ENCODE measurements around the gene CDH23. TPM values are rescaled to one million over a fixed set of nuclear protein-coding genes. Genes with fewer than 3 reads are reported as not detected.

CDH23 gene
- total and polyA plus RNA-seq, 4 experiments from 2014 or later: 1.8 to 5.4 (median 3.6) TPM

DNA sequence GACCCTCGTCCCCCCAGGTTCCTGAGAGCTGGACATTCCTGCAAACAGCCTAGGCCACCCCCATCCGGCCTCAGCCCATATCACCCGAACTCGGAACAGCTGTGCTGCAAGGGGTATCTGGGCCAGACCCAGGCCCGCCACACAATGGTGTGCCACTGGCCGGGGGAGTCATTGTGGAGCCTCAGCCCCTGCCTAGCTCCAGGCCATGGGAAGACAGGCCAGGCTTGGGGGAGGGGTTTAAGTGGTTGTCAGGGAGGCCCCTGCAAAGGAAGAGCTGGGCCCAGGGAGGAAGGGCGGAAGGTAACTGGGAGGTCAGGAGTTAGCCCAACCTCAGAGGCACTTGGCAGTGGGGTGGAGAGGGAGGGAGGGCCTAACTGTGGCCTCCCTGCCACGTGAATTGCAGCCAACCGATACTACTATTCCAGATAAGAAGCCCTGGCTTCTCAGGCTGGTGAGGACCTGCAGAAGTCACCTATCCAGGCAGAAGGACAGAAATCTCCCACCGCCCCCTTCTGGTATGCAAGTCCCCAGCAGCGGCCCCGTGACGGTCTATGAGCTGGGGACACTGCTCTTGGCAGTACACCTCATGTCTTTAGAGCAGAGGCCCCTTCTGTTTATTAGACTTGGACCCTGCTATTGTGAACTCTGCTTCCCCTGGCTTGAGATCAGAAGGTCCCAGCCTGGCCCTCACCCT is 349.8 kb downstream of the CDH23 start:
- CTCF ChIA-PET (ENCODE audit: partially characterized antibody): interaction anchor here (1.0 to 10.0 kb wide), 11 partner anchors 10 to 431 kb away, joined by 3 to 64 read pairs (median 6); partner anchors contain the start of gene VSIR
- POLR2A ChIA-PET (ENCODE audit: partially characterized antibody): interaction anchor here (1.5 to 26.4 kb wide), 5 partner anchors 11 to 104 kb away, joined by 5 to 1191 read pairs (median 164); partner anchors contain the start of genes C10orf105, PSAP and VSIR
- peak overlapping the region; percentile 92 to 99 (median 98) for H3K27ac Mint-ChIP-seq
- H3K27ac ChIP-seq (ENCODE audit: low read depth, low read length): peak overlapping the region; percentile 58
- peak overlapping the region in 7 of 8 donors; percentile 61 to 89 (median 68) for H3K4me3 Mint-ChIP-seq
- peaks cover 74 to 98% (median 93%) of the 10 kb centered on the region in 4 donors for H3K4me1 Mint-ChIP-seq
- no peaks in the 10 kb centered on the region for H3K9me3 Mint-ChIP-seq
- no peaks in the 10 kb centered on the region for H3K9me3 ChIP-seq (ENCODE audit: control insufficient read depth in 1 of 2, low read length in 2 of 2)
- intact Hi-C loops (cut with micrococcal nuclease): loop anchor here (10.0 kb wide), 1 partner anchor 338 kb away; the partner anchor contains the start of gene SPOCK2
- no peaks in the 10 kb centered on the region for H3K27me3 Mint-ChIP-seq
- H3K4me3 ChIP-seq (ENCODE audit: low read length in 2 of 2): no peak overlapping the region
- no peak for DNase-seq
- H3K36me3 Mint-ChIP-seq: peaks cover 16 to 27% of the 10 kb centered on the region in 2 donors
- peaks cover 11% of the 10 kb centered on the region for H3K36me3 ChIP-seq (ENCODE audit: insufficient read depth, low read length)
- no peaks in the 10 kb centered on the region for H3K27me3 ChIP-seq (ENCODE audit: insufficient read depth, low read length)
- peaks cover 100% of the 10 kb centered on the region for H3K4me1 ChIP-seq (ENCODE audit: insufficient read depth, low read length)

DNA sequence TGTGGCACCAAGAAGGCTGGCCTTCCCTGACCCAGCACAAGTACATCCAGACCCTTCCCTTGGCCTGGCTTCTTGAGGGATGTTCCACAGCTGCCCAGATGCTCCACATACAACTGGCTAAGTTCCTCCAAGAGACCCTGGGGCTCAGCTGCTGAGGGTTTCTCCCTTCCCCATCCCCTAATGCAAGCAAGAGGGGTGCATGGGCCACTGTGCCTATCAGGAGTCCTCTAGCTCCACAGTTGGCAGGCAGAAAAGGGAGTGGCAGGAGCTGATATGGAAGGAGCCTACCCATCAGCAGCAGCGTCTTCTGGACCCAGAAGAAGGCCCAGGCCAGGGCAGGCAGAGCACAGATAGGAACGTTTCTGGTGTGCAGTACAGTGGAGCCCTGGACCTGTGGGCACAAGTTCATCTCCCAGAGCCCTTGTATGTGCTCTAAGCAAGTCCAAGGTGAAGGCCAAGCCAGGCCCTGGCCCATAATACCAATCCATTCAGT is 350.4 kb downstream of the CDH23 start:
- intact Hi-C loops (cut with micrococcal nuclease): loop anchor here (10.0 kb wide), 1 partner anchor 338 kb away; the partner anchor contains the start of gene SPOCK2
- no peaks in the 10 kb centered on the region for H3K9me3 Mint-ChIP-seq
- Histone ChIP-seq H3K27ac (ENCODE audit: low read depth, low read length) (peak overlapping the region; percentile 58), H3K9me3 (ENCODE audit: control insufficient read depth in 1 of 2, low read length in 2 of 2) (no peaks in the 10 kb centered on the region), H3K27me3 (ENCODE audit: insufficient read depth, low read length) (no peaks in the 10 kb centered on the region), H3K4me1 (ENCODE audit: insufficient read depth, low read length) (peaks cover 100% of the 10 kb centered on the region), H3K36me3 (ENCODE audit: insufficient read depth, low read length) (peaks cover 11% of the 10 kb centered on the region), H3K4me3 (ENCODE audit: low read length in 2 of 2) (no peak overlapping the region)
- peaks cover 19 to 32% of the 10 kb centered on the region in 2 donors for H3K36me3 Mint-ChIP-seq
- ChIA-PET CTCF (ENCODE audit: partially characterized antibody) (interaction anchor here (0.6 to 10.0 kb wide), 13 partner anchors 10 to 432 kb away, joined by 3 to 64 read pairs (median 4); partner anchors contain the start of gene VSIR), POLR2A (ENCODE audit: partially characterized antibody) (interaction anchor here (2.5 to 26.4 kb wide), 5 partner anchors 7 to 51 kb away, joined by 24 to 1191 read pairs (median 164); partner anchors contain the start of genes C10orf105 and VSIR)
- H3K27me3 Mint-ChIP-seq: no peaks in the 10 kb centered on the region
- no peak for DNase-seq
- peaks cover 75 to 98% (median 92%) of the 10 kb centered on the region in 4 donors for H3K4me1 Mint-ChIP-seq
- peak overlapping the region; percentile 52 to 89 (median 68) for H3K4me3 Mint-ChIP-seq
- H3K27ac Mint-ChIP-seq: peak overlapping the region; percentile 92 to 99 (median 98)

DNA sequence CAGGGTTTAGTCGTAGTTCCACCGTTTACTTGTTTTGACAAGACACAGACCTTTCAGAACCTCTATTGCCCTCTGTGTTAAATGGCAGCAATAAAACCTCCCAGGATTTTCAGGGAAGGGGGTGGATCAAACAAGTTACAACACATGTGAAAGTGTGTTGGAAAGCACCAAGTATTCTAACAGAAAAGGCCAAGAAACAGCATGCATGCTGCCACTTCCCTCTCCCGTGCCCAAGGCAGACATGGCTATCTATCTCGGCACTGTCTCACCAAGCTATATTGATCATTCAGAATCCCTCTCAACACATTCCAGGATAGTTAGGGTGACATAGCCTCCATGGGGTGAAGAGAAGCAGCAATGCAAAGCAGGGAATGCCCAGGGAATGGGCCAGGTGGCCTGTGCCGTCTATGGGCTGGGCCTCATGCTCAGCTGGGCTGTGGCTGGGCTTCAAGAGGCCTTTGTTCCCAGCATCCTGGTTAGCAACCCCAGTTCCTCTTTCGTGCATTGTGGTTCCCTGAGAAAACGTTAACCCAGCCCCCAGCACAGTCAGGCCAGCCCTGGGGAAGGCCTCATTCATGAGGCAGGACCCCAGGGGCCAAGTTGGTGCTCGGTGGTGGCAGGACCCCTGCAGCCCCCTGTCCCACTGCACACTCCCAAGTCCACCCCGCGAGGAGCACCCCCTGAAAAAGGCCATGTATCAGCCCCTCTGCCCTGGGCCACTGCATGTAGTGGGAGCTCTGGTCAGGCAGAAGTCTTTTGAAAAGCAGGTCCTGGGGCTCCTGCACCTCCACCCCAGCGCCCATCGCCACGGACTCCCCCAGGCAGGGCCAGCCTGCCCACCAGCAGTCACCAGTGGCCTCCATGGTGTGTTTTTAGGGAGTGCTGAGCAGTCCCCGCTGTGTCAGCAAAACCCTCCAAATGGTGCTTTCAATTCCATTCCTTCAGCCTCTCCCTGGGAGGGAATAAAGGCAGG is 351.1 kb downstream of the CDH23 start:
- Histone ChIP-seq H3K4me3 (ENCODE audit: low read length in 2 of 2) (peak overlapping the region in 1 of 2 donors; percentile 22), H3K27me3 (ENCODE audit: insufficient read depth, low read length) (no peaks in the 10 kb centered on the region), H3K9me3 (ENCODE audit: control insufficient read depth in 1 of 2, low read length in 2 of 2) (no peaks in the 10 kb centered on the region), H3K4me1 (ENCODE audit: insufficient read depth, low read length) (peaks cover 100% of the 10 kb centered on the region), H3K27ac (ENCODE audit: low read depth, low read length) (peak overlapping the region; percentile 58), H3K36me3 (ENCODE audit: insufficient read depth, low read length) (peaks cover 15% of the 10 kb centered on the region)
- no peaks in the 10 kb centered on the region for H3K27me3 Mint-ChIP-seq
- no peaks in the 10 kb centered on the region for H3K9me3 Mint-ChIP-seq
- intact Hi-C loops (cut with micrococcal nuclease): loop anchor here (1.0 to 10.0 kb wide), 5 partner anchors 12 to 337 kb away; partner anchors contain the start of genes SPOCK2 and VSIR
- H3K4me1 Mint-ChIP-seq: peaks cover 75 to 98% (median 92%) of the 10 kb centered on the region in 4 donors
- ChIA-PET CTCF (ENCODE audit: partially characterized antibody) (interaction anchor here (0.6 to 10.0 kb wide), 19 partner anchors 9 to 433 kb away, joined by 3 to 64 read pairs (median 6); partner anchors contain the start of gene VSIR), POLR2A (ENCODE audit: partially characterized antibody) (interaction anchor here (0.7 to 26.4 kb wide), 9 partner anchors 8 to 429 kb away, joined by 3 to 1191 read pairs (median 24); partner anchors contain the start of genes C10orf105, PSAP, SLC29A3 and VSIR)
- H3K36me3 Mint-ChIP-seq: peaks cover 22 to 40% of the 10 kb centered on the region in 2 donors
- peak overlapping the region; percentile 92 to 99 (median 98) for H3K27ac Mint-ChIP-seq
- peak overlapping the region; percentile 52 to 89 (median 84) for H3K4me3 Mint-ChIP-seq
- no peak for DNase-seq

DNA sequence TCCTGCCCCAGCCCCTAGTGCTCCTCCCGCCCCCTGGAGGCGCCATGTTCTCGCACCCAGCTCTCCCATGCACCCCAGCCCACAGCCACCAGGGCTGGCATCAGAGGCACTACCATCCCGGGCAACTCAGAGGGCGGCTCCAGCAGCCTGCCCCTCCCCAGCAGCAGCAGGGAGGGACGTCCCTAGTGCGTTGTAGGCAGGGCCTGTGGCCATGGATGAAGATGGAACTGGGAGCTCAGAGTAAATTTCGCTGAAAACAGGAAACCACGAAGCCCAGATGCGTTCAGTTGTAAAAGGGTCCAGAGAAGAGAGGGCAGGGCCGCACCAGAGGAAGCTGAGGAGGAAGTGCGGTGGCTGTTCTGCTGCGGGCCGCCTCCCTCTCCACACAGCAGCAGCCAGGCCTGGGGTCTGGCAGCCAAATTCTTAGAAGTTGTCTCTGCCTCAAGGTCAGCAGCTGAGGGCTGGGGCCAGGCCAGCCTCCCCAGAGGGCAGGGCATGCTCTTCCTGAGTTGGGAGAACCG is 352.0 kb downstream of the CDH23 start:
- Mint-ChIP-seq H3K27ac (peak overlapping the region; percentile 92 to 99 (median 98)), H3K27me3 (no peaks in the 10 kb centered on the region), H3K4me3 (peak overlapping the region; percentile 76 to 89 (median 84)), H3K9me3 (no peaks in the 10 kb centered on the region), H3K4me1 (peaks cover 74 to 98% (median 92%) of the 10 kb centered on the region in 4 donors), H3K36me3 (peaks cover 30 to 49% of the 10 kb centered on the region in 2 donors)
- peak overlapping the region in 1 of 2 donors; percentile 39 for H3K4me3 ChIP-seq (ENCODE audit: low read length in 2 of 2)
- intact Hi-C loops (cut with micrococcal nuclease): loop anchor here (1.0 to 10.0 kb wide), 6 partner anchors 9 to 336 kb away; partner anchors contain the start of genes SPOCK2 and VSIR
- no peaks in the 10 kb centered on the region for H3K27me3 ChIP-seq (ENCODE audit: insufficient read depth, low read length)
- ChIA-PET CTCF (ENCODE audit: partially characterized antibody) (interaction anchor here (0.5 to 10.0 kb wide), 14 partner anchors 9 to 60 kb away, joined by 3 to 64 read pairs (median 13); partner anchors contain the start of gene VSIR), POLR2A (ENCODE audit: partially characterized antibody) (interaction anchor here (0.7 to 26.4 kb wide), 9 partner anchors 9 to 430 kb away, joined by 3 to 1191 read pairs (median 24); partner anchors contain the start of genes C10orf105, PSAP, SLC29A3 and VSIR)
- peak; percentile 86 to 90 (median 87) for DNase-seq
- peak overlapping the region; percentile 58 for H3K27ac ChIP-seq (ENCODE audit: low read depth, low read length)
- H3K36me3 ChIP-seq (ENCODE audit: insufficient read depth, low read length): peaks cover 24% of the 10 kb centered on the region
- H3K9me3 ChIP-seq (ENCODE audit: control insufficient read depth in 1 of 2, low read length in 2 of 2): no peaks in the 10 kb centered on the region
- H3K4me1 ChIP-seq (ENCODE audit: insufficient read depth, low read length): peaks cover 100% of the 10 kb centered on the region

DNA sequence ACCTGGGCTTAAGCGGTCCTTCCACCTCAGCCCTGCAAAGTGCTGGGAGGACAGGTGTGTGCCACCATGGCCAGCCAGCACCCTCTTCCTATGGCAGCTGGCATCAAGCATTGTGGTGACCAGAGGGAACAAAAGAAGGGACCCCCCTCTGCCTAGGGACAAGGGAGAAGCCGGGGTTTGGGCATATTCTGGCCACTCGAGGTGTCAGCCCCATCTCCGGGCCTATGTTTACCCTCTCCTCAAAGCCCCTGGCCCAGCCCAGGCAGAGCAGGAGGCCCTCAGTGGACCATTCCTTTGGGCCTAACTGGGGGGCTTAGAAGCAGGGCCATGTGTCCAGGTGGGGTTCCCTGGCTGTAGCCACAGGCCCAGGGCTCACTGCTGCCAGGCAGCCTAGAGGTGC is 352.7 kb downstream of the CDH23 start:
- H3K36me3 Mint-ChIP-seq: peaks cover 34 to 55% of the 10 kb centered on the region in 2 donors
- H3K4me1 Mint-ChIP-seq: peaks cover 74 to 98% (median 92%) of the 10 kb centered on the region in 4 donors
- no peaks in the 10 kb centered on the region for H3K27me3 Mint-ChIP-seq
- H3K27ac ChIP-seq (ENCODE audit: low read depth, low read length): peak overlapping the region; percentile 58
- H3K36me3 ChIP-seq (ENCODE audit: insufficient read depth, low read length): peaks cover 31% of the 10 kb centered on the region
- no peak for DNase-seq
- H3K4me1 ChIP-seq (ENCODE audit: insufficient read depth, low read length): peaks cover 100% of the 10 kb centered on the region
- H3K27ac Mint-ChIP-seq: peak overlapping the region; percentile 92 to 99 (median 98)
- intact Hi-C loops (cut with micrococcal nuclease): loop anchor here (1.0 to 10.0 kb wide), 2 partner anchors 8 to 335 kb away; partner anchors contain the start of gene SPOCK2
- ChIA-PET POLR2A (ENCODE audit: partially characterized antibody) (interaction anchor here (1.0 to 26.4 kb wide), 8 partner anchors 8 to 430 kb away, joined by 3 to 1191 read pairs (median 26); partner anchors contain the start of genes C10orf105, PSAP, SLC29A3 and VSIR), CTCF (ENCODE audit: partially characterized antibody) (interaction anchor here (0.5 to 10.0 kb wide), 13 partner anchors 8 to 59 kb away, joined by 3 to 64 read pairs (median 13); partner anchors contain the start of gene VSIR)
- H3K4me3 Mint-ChIP-seq: peak overlapping the region; percentile 76 to 89 (median 84)
- H3K27me3 ChIP-seq (ENCODE audit: insufficient read depth, low read length): no peaks in the 10 kb centered on the region
- no peaks in the 10 kb centered on the region for H3K9me3 Mint-ChIP-seq
- H3K4me3 ChIP-seq (ENCODE audit: low read length in 2 of 2): no peak overlapping the region
- H3K9me3 ChIP-seq (ENCODE audit: control insufficient read depth in 1 of 2, low read length in 2 of 2): no peaks in the 10 kb centered on the region

All from CD4-positive, alpha-beta memory T cell (primary cell).